GM21529 (cell line): ENCODE data around the gene PIAS1.
"Not testable (repeated sequence)": the region's sequence is repeated elsewhere in the genome, so short reads cannot be mapped to it uniquely, and the experiment has no call there.

Experiments
- ATAC-seq: cut with Tn5 transposase; IDR thresholded peaks from one replicate; pipeline ENCODE4 v1.9.1; 2021; ENCODE audit not compliant: unreplicated experiment

The PIAS1 gene

DNA sequence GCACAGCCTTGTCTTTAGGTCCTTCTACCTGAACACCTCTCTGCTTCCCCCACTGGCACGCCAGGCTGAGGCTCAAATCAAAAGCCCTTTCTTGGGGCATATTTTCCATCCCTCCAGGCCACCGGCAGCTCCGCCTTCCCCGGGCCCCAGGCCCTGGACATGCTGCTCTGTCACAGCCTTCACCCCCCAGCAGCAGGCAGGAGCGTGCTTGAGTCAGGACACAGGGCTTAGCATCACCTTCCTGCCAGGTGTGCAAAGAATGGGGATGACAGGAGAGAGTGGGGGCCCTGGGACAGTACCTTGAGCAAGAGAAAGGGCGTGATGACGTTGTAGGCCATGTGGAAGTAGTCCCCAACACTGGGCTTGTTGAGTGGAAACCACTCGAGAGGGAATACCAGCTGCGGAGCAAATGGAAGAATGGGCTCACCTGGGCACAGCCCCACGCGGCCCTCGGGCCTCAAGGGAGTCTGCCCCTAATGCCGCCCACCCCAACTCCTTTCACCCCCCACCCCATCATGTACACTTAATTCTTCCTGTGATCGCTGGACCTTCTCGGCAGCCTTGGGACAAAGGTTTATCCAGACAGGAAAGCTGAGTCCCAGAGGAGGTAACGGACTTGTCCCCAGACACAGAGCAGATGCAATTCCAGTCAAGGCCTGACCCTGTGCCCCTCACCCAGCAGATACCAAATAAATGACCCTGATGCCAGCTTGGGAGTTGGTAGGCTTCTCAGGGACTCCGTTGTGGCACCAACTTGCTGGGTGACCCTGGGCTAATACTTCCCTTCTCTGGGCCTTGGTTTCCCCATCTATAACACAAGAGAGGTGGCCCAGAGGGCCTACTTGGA is 160.1 kb downstream of the PIAS1 start:
- ATAC-seq, result no peak

DNA sequence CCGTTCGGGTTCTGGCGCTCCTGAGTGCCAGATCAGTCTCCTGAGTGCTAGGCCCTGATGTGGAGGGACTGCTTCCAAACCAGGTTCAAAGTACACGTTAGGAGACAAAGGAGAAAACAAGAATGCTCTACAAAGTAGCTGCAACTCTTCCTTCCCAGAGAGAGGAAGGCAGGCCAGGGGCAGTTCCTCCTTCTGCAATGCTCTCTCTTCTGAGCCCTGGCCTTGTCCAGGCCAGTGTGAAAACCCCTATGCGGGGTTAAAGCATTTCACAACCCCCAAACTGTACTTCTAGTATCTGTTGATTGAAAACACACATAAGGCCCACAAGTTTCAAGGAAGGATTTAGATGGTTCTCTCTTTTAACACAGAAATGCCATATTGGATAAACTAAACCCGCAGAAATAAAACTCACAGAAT is 160.7 kb downstream of the PIAS1 start:
- ATAC-seq, result no peak

- ATAC-seq, result no peak
Observed at GRCh38 chr15:68217341-68217740, 163.2 kb downstream of the PIAS1 start.

DNA sequence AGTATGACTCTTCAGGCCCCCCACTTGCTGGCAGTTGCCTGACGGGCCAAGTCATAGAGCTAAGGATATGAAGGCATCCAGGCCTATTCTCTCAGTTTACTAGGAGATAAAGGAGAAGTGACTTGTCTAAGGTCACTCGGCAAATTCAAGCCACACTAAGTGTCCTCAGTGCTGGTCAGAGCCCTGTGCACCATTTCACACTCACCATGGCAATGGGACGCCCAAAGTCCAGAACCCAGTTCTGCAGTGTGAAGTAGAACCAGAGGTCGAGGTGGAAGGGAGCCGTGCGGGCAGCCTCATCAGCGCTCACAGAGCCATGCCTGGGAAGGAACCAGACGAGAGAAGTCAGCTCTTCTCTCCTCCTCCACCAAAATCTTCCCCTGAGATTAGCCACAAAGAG is 164.2 kb downstream of the PIAS1 start:
- no peak for ATAC-seq

DNA sequence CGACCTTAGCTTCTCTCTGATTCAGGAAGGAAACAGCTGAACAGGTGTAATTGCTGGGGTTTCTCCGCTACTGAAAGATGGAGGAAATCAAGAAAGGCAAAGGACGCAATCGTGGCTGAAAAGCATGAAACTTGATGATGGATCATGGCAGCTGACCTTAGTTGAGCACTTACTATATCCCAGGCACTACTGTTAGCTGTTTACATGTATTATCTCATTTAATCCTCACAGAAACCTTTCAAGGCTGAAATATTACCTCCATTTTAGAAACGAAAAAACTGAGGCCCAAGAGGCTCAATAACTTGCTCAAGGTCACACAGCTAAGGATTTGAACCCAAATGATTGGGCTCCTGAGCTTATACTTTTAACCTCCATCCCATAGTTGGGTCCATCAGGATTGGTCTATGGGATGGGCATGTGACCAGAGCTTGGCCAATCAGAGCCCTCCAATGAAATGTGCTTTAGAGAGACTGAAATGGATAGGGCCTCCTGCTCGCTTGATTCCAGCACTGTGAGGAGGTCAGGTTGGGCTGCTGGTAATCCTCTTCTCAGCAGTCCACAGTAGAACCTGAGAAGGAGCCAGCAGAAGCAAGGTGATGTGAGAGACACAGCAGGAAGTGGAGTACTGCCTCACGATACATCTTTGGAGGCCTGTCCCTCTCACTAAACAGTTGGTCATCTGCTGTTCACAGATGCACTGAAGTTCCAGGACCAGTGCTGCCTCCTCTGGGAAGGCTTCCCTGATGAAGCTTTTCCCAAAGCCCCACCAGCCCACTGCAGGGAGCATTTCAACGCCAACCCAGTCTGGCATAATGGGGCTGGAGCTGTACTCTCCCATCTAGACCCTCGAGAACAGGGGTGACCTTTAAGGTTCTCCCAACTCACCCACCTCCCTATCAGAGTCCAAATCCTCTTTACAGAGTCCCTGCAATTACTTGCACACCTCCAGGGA is 165.0 kb downstream of the PIAS1 start:
- ATAC-seq, result no peak

- ATAC-seq, result no peak
Observed at GRCh38 chr15:68220489-68220888, 166.4 kb downstream of the PIAS1 start.

- no peak for ATAC-seq
Observed at GRCh38 chr15:68220967-68221366, 166.9 kb downstream of the PIAS1 start.

- ATAC-seq, result not testable (repeated sequence)
Observed at GRCh38 chr15:68221530-68222431, 167.7 kb downstream of the PIAS1 start.

DNA sequence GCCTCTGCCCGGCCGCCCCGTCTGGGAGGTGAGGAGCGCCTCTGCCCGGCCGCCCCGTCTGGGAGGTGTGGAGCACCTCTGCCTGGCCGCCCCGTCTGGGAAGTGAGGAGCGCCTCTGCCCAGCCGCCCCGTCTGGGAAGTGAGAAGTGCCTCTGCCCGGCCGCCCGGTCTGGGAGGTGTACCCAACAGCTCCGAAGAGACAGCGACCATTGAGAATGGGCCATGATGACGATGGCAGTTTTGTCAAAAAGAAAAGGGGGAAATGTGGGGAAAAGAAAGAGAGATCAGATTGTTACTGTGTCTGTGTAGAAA is 168.3 kb downstream of the PIAS1 start:
- not testable (repeated sequence) for ATAC-seq

DNA sequence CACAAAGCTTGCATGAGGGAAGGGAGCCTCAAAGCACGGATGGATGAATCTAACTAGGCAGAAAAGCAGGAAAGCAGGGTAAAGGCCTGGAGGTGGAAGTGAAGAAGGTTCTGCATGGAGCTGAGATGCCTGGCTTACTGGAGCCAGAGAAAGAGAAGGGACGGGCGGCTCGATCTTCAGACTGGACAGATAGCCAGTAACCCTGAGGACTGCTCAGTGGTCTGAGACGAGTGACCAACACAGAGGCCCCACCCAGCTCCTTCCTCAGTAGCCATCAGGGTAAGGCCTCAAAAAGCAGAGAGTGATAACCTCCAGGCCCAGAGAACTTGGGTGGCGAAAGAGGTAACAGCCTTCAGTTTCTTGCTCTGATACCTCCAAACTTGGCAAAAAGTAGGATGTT is 169.1 kb downstream of the PIAS1 start:
- no peak for ATAC-seq

DNA sequence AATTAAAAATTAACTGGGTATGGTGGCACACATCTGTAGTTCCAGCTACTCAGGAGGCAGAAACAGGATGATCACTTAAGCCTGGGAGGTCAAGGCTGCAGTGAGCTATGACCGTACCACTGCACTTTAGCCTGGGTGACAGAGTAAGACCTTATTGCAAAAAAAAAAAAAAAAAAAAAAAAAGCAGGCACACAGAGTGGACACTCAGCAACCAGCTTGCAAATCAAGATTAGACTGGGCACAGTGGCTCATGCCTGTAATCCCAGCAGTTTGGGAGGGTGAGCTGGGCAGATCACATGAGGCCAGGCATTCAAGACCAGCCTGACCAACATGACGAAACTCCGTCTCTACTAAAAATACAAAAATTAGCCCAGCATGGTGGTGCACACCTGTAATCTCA is 170.0 kb downstream of the PIAS1 start:
- ATAC-seq, result no peak

DNA sequence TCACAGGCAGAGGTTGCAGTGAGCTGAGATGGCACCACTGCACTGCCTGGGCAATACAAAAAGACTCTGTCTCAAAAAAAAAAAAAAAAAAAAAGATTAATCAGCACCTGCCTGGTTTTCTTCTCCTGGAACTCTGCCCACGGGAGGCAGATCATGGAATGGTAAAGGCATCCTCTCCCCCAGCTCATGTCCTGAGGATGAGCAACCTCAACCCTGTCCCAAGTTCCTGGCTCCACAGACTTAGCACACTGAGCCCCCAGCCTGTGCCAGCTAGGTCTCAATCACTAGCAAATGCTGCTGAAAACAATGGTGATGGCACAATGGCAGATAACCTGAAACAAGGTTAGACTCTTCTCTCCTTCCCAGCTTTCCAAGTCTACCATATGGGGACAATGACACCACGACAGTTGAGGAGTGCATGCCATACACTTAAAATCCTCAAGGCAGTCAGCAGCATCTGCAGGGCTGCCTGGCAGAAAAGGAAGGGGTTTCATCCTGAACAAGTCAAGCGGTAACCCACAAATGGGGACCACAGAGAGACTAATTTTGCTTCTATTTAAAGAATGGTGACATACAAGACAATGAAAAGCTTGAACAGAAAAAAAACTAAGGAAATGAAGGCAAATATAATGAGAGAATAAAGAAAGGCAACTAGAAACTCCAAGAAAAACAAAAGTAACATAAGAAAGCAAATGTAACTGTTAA is 170.6 kb downstream of the PIAS1 start:
- no peak for ATAC-seq

DNA sequence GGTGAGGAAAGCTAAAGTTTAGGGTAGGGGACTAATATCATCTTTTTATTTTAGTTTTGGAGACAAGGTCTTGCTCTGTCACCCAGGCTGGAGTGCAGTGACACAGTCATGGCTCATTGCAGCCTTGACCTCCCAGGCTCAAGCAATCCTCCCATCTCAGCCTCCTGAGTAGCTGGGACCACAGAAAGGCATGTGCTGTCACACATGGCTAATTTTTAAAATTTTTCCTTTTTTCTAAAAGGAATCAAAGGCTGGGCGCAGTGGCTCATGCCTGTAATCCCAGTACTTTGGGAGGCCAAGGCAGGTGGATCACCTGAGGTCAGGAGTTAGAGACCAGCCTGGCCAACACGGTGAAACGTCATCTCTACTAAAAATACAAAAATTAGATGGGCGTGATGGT is 171.3 kb downstream of the PIAS1 start:
- ATAC-seq, result not testable (repeated sequence)

DNA sequence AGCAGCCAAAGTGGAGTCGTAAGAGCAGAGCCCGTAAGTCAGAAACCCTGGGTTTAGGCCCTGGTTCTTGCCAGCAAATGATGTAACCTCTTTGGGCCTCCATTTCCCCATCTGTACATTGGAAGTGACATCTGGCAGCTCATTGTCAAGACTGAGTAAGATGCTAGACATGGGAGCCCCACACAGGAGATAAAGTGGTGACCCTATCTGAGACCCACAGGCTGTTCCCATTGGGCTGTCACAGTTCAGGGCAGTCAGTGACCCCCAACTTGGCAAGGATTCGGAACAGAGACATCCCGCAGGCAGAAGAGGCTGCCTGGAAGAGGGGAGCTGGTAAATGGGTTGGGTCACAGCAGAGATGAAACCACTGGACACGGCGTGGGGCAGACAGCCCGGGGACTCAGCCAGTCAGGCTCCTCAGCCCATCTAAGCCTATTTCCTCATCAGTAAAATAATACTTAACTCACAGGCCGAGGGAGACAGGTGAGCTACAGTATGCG is 173.6 kb downstream of the PIAS1 start:
- ATAC-seq, result no peak

DNA sequence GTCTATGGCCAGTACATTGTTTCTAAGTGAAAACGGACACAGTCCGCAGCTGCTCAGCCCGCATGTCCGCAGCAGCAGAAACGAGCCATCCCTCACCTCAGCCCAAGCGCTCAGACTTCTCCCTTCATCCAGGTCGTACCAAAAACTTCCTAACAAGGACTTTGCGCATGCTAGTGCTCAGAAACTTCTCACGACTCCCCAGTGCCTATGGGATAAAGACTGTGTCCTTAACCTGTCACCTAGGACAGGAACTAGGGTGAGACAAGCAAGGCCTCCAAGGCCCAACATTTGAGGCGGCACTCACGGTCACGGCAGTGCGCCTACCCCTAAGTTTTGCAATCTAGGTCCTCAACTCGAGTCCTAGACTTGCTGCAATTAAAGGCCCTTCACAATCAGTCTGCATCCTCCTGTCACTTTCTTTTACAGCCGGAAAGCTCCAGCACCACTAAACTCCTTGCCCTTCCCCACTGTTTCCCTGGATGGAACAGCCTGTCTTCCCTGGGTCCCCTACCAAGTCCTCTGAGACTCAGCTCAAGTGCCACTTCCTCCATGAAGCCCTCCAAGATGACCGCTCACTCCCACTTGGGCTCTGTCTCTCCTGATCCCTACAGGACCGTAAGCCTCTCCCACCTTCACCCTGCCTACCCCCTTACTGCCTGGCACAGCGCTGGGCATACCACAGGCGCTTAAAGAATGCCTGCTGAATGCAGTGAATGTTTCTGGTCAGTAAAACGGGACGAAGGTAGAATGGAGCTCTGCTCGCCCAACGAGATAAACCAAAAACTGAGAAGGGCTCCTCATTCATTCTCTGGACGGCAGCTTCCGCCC is 174.2 kb downstream of the PIAS1 start:
- ATAC-seq, result no peak

GRCh38 chr15:68228971-68229385 is 174.9 kb downstream of the PIAS1 start:
- peak; percentile 9 for ATAC-seq

GRCh38 chr15:68229386-68230156 is 175.5 kb downstream of the PIAS1 start, which contains the start of gene CLN6:
TSS of gene CLN6 (minus strand) at chr15:68229728. CDS start at chr15:68229584, 144 bp downstream.
- peak; percentile 61 for ATAC-seq
